ENCODE measurements around the gene TREH. TPM values are rescaled to one million over a fixed set of nuclear protein-coding genes. Genes with fewer than 3 reads are reported as not detected.

The TREH gene
- total and polyA plus RNA-seq, 2 of the 8 experiments (the other 6 are each of a cell fraction or from before 2014, with no cell fraction given) = 0.03 TPM; not detected in 1

DNA sequence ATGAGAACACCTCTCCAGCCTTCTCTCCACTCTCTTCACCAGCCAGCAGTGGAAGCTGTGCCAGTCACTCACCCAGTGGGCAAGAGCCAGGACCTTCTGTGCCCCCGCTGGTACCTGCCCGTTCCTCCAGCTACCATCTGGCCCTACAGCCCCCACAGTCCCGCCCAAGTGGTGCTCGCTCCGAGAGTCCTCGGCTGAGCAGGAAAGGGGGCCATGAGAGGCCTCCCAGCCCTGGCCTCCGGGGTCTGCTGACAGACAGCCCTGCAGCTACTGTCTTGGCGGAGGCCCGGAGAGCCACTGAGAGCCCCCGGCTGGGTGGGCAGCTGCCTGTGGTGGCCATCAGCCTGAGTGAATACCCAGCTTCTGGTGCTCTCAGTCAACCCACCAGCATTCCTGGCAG lies 51.9 kb downstream of the TREH start:
- no peak overlapping the region for H3K4me3 ChIP-seq (ENCODE audit: extremely low read depth in 1 of 4, insufficient read depth in 2 of 4, low read depth in 3 of 4, low read length in 4 of 4)
- no peak overlapping the region for H2AK5ac ChIP-seq (ENCODE audit: low read depth, low read length)
- no peak overlapping the region for H3K18ac ChIP-seq (ENCODE audit: extremely low read depth, low read length)
- FAIRE-seq (no peak), DNase-seq (ENCODE audit: low read depth in 1 of 2, low spot score in 2 of 2) (no peak)
- H2AFZ ChIP-seq (ENCODE audit: low read length) = no peak overlapping the region
- ChIA-PET CTCF (ENCODE audit: partially characterized antibody) (interaction anchor here (1.1 to 10.4 kb wide), 5 partner anchors 8 to 35 kb away, joined by 3 to 155 read pairs (median 17); partner anchors contain the start of gene PHLDB1), POLR2A (ENCODE audit: partially characterized antibody) (interaction anchor here (0.6 to 28.7 kb wide), 6 partner anchors 9 to 164 kb away, joined by 3 to 574 read pairs (median 3); partner anchors contain the start of gene PHLDB1)
- H4K20me1 ChIP-seq (replicated peaks in 1 of 2; ENCODE audit: control insufficient read depth in 1 of 2, insufficient read depth in 2 of 2, low read length in 2 of 2) = peaks cover 0 to 17% of the 10 kb centered on the region in 2 experiments
- peaks cover 12 to 41% (median 29%) of the 10 kb centered on the region in 4 experiments for H3K36me3 ChIP-seq (ENCODE audit: control insufficient read depth in 2 of 4, insufficient read depth in 4 of 4, low read length in 3 of 4)
- H2BK20ac ChIP-seq (ENCODE audit: low read length) = no peak overlapping the region
- no peak overlapping the region for H2BK12ac ChIP-seq (ENCODE audit: low read depth, low read length)
- H3K79me1 ChIP-seq (ENCODE audit: low read depth, low read length) = peaks cover 14% of the 10 kb centered on the region
- no peak overlapping the region for H4K91ac ChIP-seq (replicated peaks; ENCODE audit: insufficient read length, low read length)
- no peak overlapping the region for H4K8ac ChIP-seq (ENCODE audit: extremely low read depth, insufficient read depth, low read length)
- H2BK120ac ChIP-seq (replicated peaks; ENCODE audit: low read depth, low read length) = no peak overlapping the region
- peaks cover 4 to 16% of the 10 kb centered on the region in 2 experiments; a peak in 1 of 4 replicates for H3K79me2 ChIP-seq (ENCODE audit: control insufficient read depth in 1 of 2, insufficient read depth in 2 of 2, low read length in 2 of 2)
- H3K27ac ChIP-seq (ENCODE audit: low read depth, low read length) = no peak overlapping the region
- 0 out of 2 replicates have a peak, but pooled peaks cover 3% of the 10 kb centered on the region for H3K23me2 ChIP-seq (ENCODE audit: low read depth, low read length)
- no peak overlapping the region for H3K56ac ChIP-seq (replicated peaks; ENCODE audit: insufficient read length, low read depth, low read length)
- no peak overlapping the region for H3K23ac ChIP-seq (ENCODE audit: insufficient read length)
- H3K9me3 ChIP-seq (ENCODE audit: insufficient read depth in 2 of 2, low read depth in 1 of 2, low read length in 1 of 2) = no peaks in the 10 kb centered on the region
- no peak overlapping the region for H3K4me2 ChIP-seq (ENCODE audit: insufficient read depth in 1 of 2, low read depth in 2 of 2, low read length in 2 of 2)
- no peak overlapping the region for H2BK5ac ChIP-seq (ENCODE audit: low read depth, low read length)
- H3K9ac ChIP-seq (replicated peaks in 1 of 4; ENCODE audit: extremely low read depth in 1 of 4, low read depth in 3 of 4, low read length in 3 of 4) = no peak overlapping the region
- no peaks in the 10 kb centered on the region for H3K27me3 ChIP-seq (replicated peaks in 1 of 4; ENCODE audit: control insufficient read depth in 3 of 4, extremely low read depth in 1 of 4, insufficient read depth in 3 of 4, low read length in 3 of 4)
- no peak overlapping the region for H2BK15ac ChIP-seq (ENCODE audit: low read length)
- H3K4ac ChIP-seq (replicated peaks; ENCODE audit: insufficient read length, low read depth, low read length) = no peak overlapping the region
- 99% methylated on average over 10 of the region's 10 CpGs; no CpG with 5 or more reads in 1 of the 2 experiments for WGBS, 2 experiments (ENCODE audit: extremely low coverage in 1 of 2, insufficient coverage in 1 of 2, insufficient read length in 1 of 2, insufficient replicate concordance in 2 of 2, low coverage in 1 of 2, low lambda C conversion rate in 2 of 2, missing lambda C conversion rate in 1 of 2)
- H4K5ac ChIP-seq (ENCODE audit: insufficient read length, low read depth, low read length) = no peak overlapping the region
- H3K4me1 ChIP-seq (replicated peaks in 1 of 4; ENCODE audit: control insufficient read depth in 3 of 4, insufficient read depth in 4 of 4, low read length in 3 of 4) = peaks cover 0 to 9% (median 5%) of the 10 kb centered on the region in 4 experiments; a peak in 5 of 7 replicates
- H3K14ac ChIP-seq (ENCODE audit: insufficient read length) = no peak overlapping the region
- TF ChIP-seq HDAC2 (IDR thresholded peaks at IDR 0.05; ENCODE audit: borderline replicate concordance in 1 of 2, low read depth in 2 of 2, low read length in 2 of 2) = no peak
- no peak for TF ChIP-seq POU5F1 (IDR thresholded peaks at IDR 0.05; ENCODE audit: low read depth, low read length)
